GM23248 (cell line): ENCODE measurements around the gene CIC. TPM values are rescaled to one million over a fixed set of nuclear protein-coding genes. Genes with fewer than 3 reads are reported as not detected.
A peak's percentile ranks its signal among the peaks of the same experiment; 100 is the strongest.

Experiments used
- DNase-seq: peaks from one replicate; pipeline ENCODE4 v3.0.0-alpha.2; 2015
- H2AFZ ChIP-seq: fragments of 200-600 bp; sonication (generic); 2 replicates; pipeline ENCODE4 v1.6.1; 2016; ENCODE audit warnings: antibody characterized with exemption
- H3F3A ChIP-seq: fragments of 200-600 bp; sonication (generic); 2 replicates; pipeline ENCODE4 v1.6.1; 2016; ENCODE audit warnings: mild to moderate bottlenecking, antibody characterized with exemption, mixed run types; ENCODE audit not compliant: insufficient read depth
- H3K27ac ChIP-seq: fragments of 200-600 bp; sonication (generic); 2 replicates; pipeline ENCODE4 v1.5.1; 2016; ENCODE audit warnings: mild to moderate bottlenecking
- H3K27me3 ChIP-seq: fragments of 200-600 bp; sonication (generic); replicated peaks from 2 replicates; pipeline ENCODE4 v1.6.1; 2016; ENCODE audit warnings: mild to moderate bottlenecking; ENCODE audit not compliant: insufficient read depth
- H3K36me3 ChIP-seq: fragments of 200-600 bp; sonication (generic); 2 replicates; pipeline ENCODE4 v1.6.1; 2016; ENCODE audit warnings: low read depth, mild to moderate bottlenecking
- H3K4me1 ChIP-seq: fragments of 200-600 bp; sonication (generic); 2 replicates; pipeline ENCODE4 v1.6.1; 2016; ENCODE audit warnings: mild to moderate bottlenecking; ENCODE audit not compliant: insufficient read depth
- H3K4me2 ChIP-seq: fragments of 200-600 bp; sonication (generic); one replicate; pipeline ENCODE4 v1.6.1; 2016; ENCODE audit warnings: mild to moderate bottlenecking; ENCODE audit not compliant: unreplicated experiment
- H3K4me3 ChIP-seq: fragments of 200-600 bp; sonication (generic); 2 replicates; pipeline ENCODE4 v1.5.1; 2016; ENCODE audit warnings: mild to moderate bottlenecking
- H3K79me2 ChIP-seq: fragments of 200-600 bp; sonication (generic); 2 replicates; pipeline ENCODE4 v1.6.1; 2016; ENCODE audit warnings: mild to moderate bottlenecking; ENCODE audit not compliant: insufficient read depth
- H3K9ac ChIP-seq: fragments of 200-600 bp; sonication (generic); 2 replicates; pipeline ENCODE4 v1.6.1; 2016; ENCODE audit warnings: mild to moderate bottlenecking
- H3K9me2 ChIP-seq: fragments of 200-600 bp; sonication (generic); 2 replicates; pipeline ENCODE4 v1.6.1; 2016; ENCODE audit warnings: mixed run types, mild to moderate bottlenecking, moderate library complexity; ENCODE audit not compliant: insufficient read depth
- H3K9me3 ChIP-seq: fragments of 200-600 bp; sonication (generic); one replicate; pipeline ENCODE4 v1.6.1; 2017; ENCODE audit warnings: low read depth
- H4K20me1 ChIP-seq: fragments of 200-600 bp; sonication (generic); 2 replicates; pipeline ENCODE4 v1.6.0; 2016; ENCODE audit not compliant: insufficient read depth
- EZH2 ChIP-seq: fragments of 200-600 bp; sonication (generic); IDR thresholded peaks from 2 replicates; pipeline ENCODE4 v1.6.1; 2018; ENCODE audit warnings: antibody characterized with exemption, mild to moderate bottlenecking; ENCODE audit not compliant: insufficient read depth, poor library complexity, severe bottlenecking
- EZH2phosphoT487 ChIP-seq: fragments of 200-600 bp; sonication (generic); IDR thresholded peaks from 2 replicates; pipeline ENCODE4 v1.6.1; 2018; ENCODE audit warnings: antibody characterized with exemption, moderate library complexity, mild to moderate bottlenecking, low read depth; ENCODE audit not compliant: insufficient read depth
- WGBS, 2 experiments: methylation state at CpG; one replicate each; pipeline ENCODE4 v1.1.6; 2015 to 2017; ENCODE audit warnings: low lambda C conversion rate in 2 of 2, low coverage in 1 of 2; ENCODE audit errors: missing lambda C conversion rate in 2 of 2; 5-methylcytosine and 5-hydroxymethylcytosine counted together
- in situ Hi-C: fragments of 300-500 bp; cut with MboI; formaldehyde crosslinking; loops from 2 replicates; pipeline ENCODE4 v1.15.0; 2020
- polyA plus RNA-seq: library from polyadenylated mRNA; unstranded; fragments of >200 nt; fragmentation: Nextera tagmentation; extraction: Ambion mirVana; gene quantifications from 2 replicates; pipeline ENCODE4 v1.2.1, GENCODE V29; 2016
- total RNA-seq: library from RNA; depleted of rRNA; stranded (reverse); fragments of >200 nt; shearing (Covaris generic); gene quantifications from 2 replicates; pipeline ENCODE4 v1.2.3, GENCODE V29; 2014

Gene CIC
- total and polyA plus RNA-seq, 2 experiments from 2014 or later, result 8.3 to 17.5 TPM

- Histone ChIP-seq H3K27me3 (peaks cover 7% of the 10 kb centered on the region), H4K20me1 (no peaks in the 10 kb centered on the region), H3K4me3 (no peak overlapping the region), H3K9me3 (no peaks in the 10 kb centered on the region), H3K4me2 (no peak overlapping the region), H3K27ac (no peak overlapping the region), H3K4me1 (no peaks in the 10 kb centered on the region), H3K9ac (no peak overlapping the region), H2AFZ (no peak overlapping the region), H3K36me3 (no peaks in the 10 kb centered on the region), H3K79me2 (no peaks in the 10 kb centered on the region), H3F3A (peaks cover 5% of the 10 kb centered on the region), H3K9me2 (no peaks in the 10 kb centered on the region)
- TF ChIP-seq EZH2 (no peak), EZH2phosphoT487 (no peak)
- DNase-seq, result no peak
- in situ Hi-C loops, result no loop called here
- WGBS, 2 experiments, result 85 to 89% methylated on average over 5 of the region's 5 CpGs
These were observed 46.0 kb downstream of the CIC start for GRCh38 chr19:42315024-42315423.

- Histone ChIP-seq H4K20me1 (no peaks in the 10 kb centered on the region), H3K9ac (no peak overlapping the region), H3K27me3 (peaks cover 7% of the 10 kb centered on the region), H3K4me2 (peak overlapping the region; percentile 31), H3K27ac (no peak overlapping the region), H3K36me3 (no peaks in the 10 kb centered on the region), H3F3A (peaks cover 5% of the 10 kb centered on the region), H2AFZ (peak overlapping the region; percentile 70), H3K9me3 (no peaks in the 10 kb centered on the region), H3K4me1 (no peaks in the 10 kb centered on the region), H3K79me2 (no peaks in the 10 kb centered on the region), H3K9me2 (no peaks in the 10 kb centered on the region), H3K4me3 (0 out of 2 replicates have a peak overlapping the region, but pooled peaks have one; percentile 1)
- in situ Hi-C loops, result no loop called here
- DNase-seq, result peak; percentile 51
- TF ChIP-seq EZH2phosphoT487 (no peak), EZH2 (no peak)
- WGBS, 2 experiments, result 15 to 20% methylated on average over 22 to 28 of the region's 28 CpGs
These were observed 47.5 kb downstream of the CIC start for GRCh38 chr19:42316223-42317211.

- Histone ChIP-seq H4K20me1 (no peaks in the 10 kb centered on the region), H3K27me3 (peaks cover 7% of the 10 kb centered on the region), H3K9me3 (no peaks in the 10 kb centered on the region), H3K4me1 (no peaks in the 10 kb centered on the region), H3F3A (peaks cover 5% of the 10 kb centered on the region), H3K9me2 (no peaks in the 10 kb centered on the region), H3K27ac (no peak overlapping the region), H3K9ac (no peak overlapping the region), H2AFZ (no peak overlapping the region), H3K4me3 (no peak overlapping the region), H3K4me2 (no peak overlapping the region), H3K36me3 (no peaks in the 10 kb centered on the region), H3K79me2 (no peaks in the 10 kb centered on the region)
- no peak for DNase-seq
- TF ChIP-seq EZH2, result no peak
- TF ChIP-seq EZH2phosphoT487, result no peak
- in situ Hi-C loops, result no loop called here
- 75 to 80% methylated on average over 9 to 13 of the region's 13 CpGs for WGBS, 2 experiments
These were observed 48.5 kb downstream of the CIC start for GRCh38 chr19:42317535-42317934.

GRCh38 chr19:42322305-42322704, 53.3 kb downstream of the CIC start:
- H4K20me1 ChIP-seq, result no peaks in the 10 kb centered on the region
- no peaks in the 10 kb centered on the region for H3K9me2 ChIP-seq
- H3K4me3 ChIP-seq, result no peak overlapping the region
- no peaks in the 10 kb centered on the region for H3K36me3 ChIP-seq
- no peaks in the 10 kb centered on the region for H3K9me3 ChIP-seq
- DNase-seq, result peak; percentile 17
- H3K4me1 ChIP-seq, result peaks cover 5% of the 10 kb centered on the region; the same call in 1 of the 2 replicates
- peaks cover 17% of the 10 kb centered on the region for H3K79me2 ChIP-seq
- 33 to 36% methylated on average over 9 of the region's 9 CpGs for WGBS, 2 experiments
- no peak overlapping the region for H3K27ac ChIP-seq
- TF ChIP-seq EZH2phosphoT487 (no peak), EZH2 (no peak)
- H3K4me2 ChIP-seq, result no peak overlapping the region
- H3K9ac ChIP-seq, result no peak overlapping the region
- in situ Hi-C loops, result no loop called here
- no peak overlapping the region for H2AFZ ChIP-seq
- H3F3A ChIP-seq, result peaks cover under 1% of the 10 kb centered on the region; the same call in 1 of the 2 replicates
- H3K27me3 ChIP-seq, result peaks cover 18% of the 10 kb centered on the region
